Vagina (tissue), 2 donors: ENCODE data around the gene DOCK1.

Source experiments
- CTCF ChIP-seq, 3 experiments: fragments of 450-650 bp in 2 of 3; fragments of 200-600 bp in 1 of 3; sonication (generic) in 1 of 3; IDR thresholded peaks; one replicate each; pipeline ENCODE4 v1.5.1; 2017 to 2019; ENCODE audit warnings: antibody characterized with exemption in 3 of 3, mild to moderate bottlenecking in 2 of 3, moderate library complexity in 2 of 3
- POLR2A ChIP-seq, 2 donors: fragments of 450-650 bp; IDR thresholded peaks; one replicate each; pipeline ENCODE4 v1.6.1; 2017; ENCODE audit warnings: antibody characterized with exemption in 2 of 2, mild to moderate bottlenecking in 2 of 2, moderate library complexity in 2 of 2
- POLR2AphosphoS5 ChIP-seq, 2 donors: sonication (generic); formaldehyde crosslinking; IDR thresholded peaks; one replicate each; pipeline ENCODE4 v1.9.0; 2017; ENCODE audit warnings: antibody characterized with exemption in 2 of 2, mild to moderate bottlenecking in 2 of 2, low read depth in 1 of 2; ENCODE audit not compliant: insufficient read depth in 1 of 2

GRCh38 chr10:127227027-127227426 lies 321.8 kb downstream of the DOCK1 start:
- TF ChIP-seq CTCF (IDR thresholded peaks at IDR 0.05) (no peak), POLR2AphosphoS5 (IDR thresholded peaks at IDR 0.05; ENCODE audit: insufficient read depth in 1 of 2, low read depth in 1 of 2) (no peak), POLR2A (IDR thresholded peaks at IDR 0.05) (no peak)
